Measurements from ENCODE around the gene DDX1.
"Not testable (repeated sequence)": the region's sequence is repeated elsewhere in the genome, so short reads cannot be mapped to it uniquely, and the experiment has no call there.

Gene DDX1

GRCh38 chr2:15677141-15677843 is 85.6 kb downstream of the DDX1 start:
- no peak for DNase-seq (ENCODE audit: low spot score)

DNA sequence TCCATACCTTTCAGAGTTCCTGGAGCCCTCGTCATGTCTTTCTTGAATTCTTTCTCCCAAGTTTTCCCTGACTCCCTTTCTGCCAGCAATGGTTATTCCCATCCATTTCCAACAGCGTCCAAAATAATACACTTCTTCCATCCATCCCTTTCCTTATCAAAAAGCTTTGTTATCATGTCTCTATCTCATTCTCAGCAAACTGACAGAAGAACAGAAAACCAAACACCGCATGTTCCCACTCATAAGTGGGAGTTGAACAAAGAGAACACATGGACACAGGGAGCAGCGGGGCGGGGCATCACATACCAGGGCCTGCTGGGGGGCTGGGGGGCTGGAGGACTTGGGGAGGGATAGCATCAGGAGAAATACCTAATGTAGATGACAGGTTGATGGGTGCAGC is 86.7 kb downstream of the DDX1 start:
- DNase-seq (ENCODE audit: low spot score): no peak

DNA sequence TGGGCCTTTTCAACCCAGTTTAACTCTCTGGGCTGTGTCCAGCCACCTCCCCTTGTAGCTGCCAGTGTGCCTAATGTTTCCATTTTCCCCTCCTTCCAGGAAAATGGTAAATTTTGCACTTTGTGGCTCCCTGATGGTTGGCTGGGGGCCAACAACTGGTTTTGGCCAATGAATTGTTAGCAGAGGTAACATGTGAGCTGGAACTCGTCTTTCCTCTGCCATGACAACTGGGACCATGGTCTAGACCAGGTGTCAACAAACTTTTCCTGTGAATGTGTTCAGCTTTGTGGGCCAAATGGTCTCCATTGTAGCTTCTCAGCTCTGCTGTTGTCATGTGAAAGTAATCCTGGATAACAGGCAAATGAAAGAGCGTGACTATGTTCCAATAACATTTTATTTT is 87.2 kb downstream of the DDX1 start:
- no peak for DNase-seq (ENCODE audit: low spot score)

DNA sequence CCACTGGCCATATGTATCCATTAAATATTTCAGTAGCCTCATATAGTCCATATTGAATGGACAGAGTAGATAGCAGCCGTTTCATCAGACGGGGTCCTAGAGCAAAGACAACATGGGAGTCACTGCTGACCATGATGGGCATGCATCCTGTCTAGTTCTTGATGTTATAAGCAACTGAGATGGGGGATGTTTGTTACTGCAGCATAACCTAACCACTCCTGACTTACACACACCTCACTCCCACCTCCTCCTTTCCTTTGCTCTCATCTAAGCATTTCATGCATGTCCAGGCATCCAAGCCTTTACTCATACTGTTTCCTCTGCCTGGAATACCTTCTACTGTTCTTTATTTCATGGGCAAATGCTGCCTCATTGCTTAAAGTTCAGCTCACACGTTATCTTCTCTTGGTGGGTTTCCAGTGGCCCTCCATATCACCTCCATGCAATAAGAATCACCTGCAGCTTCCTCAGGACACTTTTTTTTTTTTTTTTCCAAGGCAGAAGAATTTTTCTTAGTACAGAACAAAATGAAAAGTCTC is 87.8 kb downstream of the DDX1 start:
- no peak for DNase-seq (ENCODE audit: low spot score)

DNA sequence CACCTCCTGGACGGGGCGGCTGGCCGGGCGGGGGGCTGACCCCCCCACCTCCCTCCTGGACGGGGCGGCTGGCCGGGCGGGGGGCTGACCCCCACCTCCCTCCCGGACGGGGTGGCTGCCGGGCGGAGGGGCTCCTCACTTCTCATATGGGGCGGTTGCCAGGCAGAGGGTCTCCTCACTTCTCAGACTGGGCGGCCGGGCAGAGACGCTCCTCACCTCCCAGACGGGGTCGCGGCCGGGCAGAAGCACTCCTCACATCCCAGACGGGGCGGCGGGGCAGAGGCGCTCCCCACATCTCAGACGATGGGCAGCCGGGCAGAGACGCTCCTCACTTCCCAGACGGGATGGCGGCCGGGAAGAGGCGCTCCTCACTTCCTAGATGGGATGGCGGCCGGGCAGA is 88.5 kb downstream of the DDX1 start:
- not testable (repeated sequence) for DNase-seq (ENCODE audit: low spot score)

Data from LoVo (cell line).